ENCODE results near the gene CMTR1.

Gene CMTR1

DNA sequence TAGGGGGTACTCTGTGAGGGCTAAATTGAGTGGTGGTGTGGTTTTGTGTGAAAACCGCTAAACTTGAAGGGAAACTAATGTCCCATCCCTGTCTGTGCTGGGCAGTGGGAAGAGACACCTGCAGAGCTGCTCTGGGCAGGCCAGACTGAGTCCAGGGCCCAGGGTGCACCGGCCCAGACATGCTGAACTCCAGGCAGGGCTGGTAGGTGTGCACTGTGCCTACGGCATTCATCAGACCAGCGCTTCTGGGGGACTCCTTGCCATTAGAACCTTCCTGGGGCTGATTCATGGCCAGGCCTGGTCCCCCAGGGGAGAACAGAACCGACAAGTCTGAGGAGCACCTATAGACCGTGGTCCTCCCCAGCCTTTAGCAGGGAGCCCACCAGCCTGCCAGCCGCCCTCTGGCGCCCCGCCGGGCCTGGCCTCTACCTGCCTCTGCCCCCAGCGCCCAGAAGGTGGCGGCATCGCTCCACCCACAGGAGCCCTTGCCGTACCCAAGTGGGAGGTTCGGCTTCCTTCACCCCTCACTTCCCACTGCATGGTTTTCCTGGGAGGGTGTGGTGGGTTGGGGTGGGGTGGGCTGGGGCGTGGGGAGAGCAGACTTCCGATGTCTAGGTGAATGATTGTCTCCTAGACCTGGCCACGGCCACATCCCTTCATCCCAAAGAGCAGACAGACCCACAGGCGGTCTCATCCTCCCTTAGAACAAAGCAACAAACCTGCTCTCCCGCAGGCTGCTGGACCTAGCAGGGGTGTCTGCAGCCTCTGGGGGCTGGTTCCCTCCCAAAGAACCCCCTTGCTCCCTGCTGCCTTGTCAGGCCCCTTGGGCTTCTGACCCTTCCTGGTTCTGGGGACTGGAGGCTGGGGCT, 51.1 kb downstream of the CMTR1 start:
- Histone ChIP-seq H3K27ac (ENCODE audit: low read depth in 2 of 2, low read length in 2 of 2) (no peak overlapping the region), H3K36me3 (ENCODE audit: control insufficient read depth in 2 of 2, insufficient read depth in 2 of 2, low read length in 2 of 2) (peaks cover 17 to 37% of the 10 kb centered on the region in 2 donors), H3K9ac (ENCODE audit: low read depth in 1 of 2, low read length in 2 of 2) (no peak overlapping the region), H3K4me1 (ENCODE audit: control insufficient read depth in 2 of 2, insufficient read depth in 2 of 2, low read length in 2 of 2) (no peaks in the 10 kb centered on the region), H3K4me3 (ENCODE audit: low read length in 2 of 2) (no peak overlapping the region), H3K9me3 (ENCODE audit: control insufficient read depth in 2 of 2, low read length in 2 of 2) (no peaks in the 10 kb centered on the region), H3K27me3 (ENCODE audit: control insufficient read depth in 2 of 2, insufficient read depth in 2 of 2, low read length in 2 of 2) (no peaks in the 10 kb centered on the region)

DNA sequence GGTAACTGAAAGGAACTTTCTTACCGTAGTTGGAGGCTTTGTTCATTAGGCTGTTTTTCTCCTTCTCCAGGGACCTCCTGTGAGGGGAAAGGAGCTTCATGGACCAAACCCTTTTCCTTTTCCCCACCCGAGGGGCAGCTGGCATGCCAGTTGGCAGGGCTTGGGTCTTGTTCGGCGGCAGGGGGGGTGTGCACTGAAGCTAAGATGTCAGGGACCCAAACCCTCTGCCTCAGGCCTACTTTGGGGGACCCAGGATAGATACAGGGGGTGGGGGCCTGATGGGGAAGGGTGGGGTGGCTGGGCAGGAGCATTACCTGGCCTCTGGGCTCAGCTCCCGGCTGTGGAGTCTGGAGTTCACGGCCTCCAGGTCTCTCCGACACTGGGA, 51.8 kb downstream of the CMTR1 start:
- no peak overlapping the region for H3K9ac ChIP-seq (ENCODE audit: low read depth in 1 of 2, low read length in 2 of 2)
- no peak overlapping the region for H3K27ac ChIP-seq (ENCODE audit: low read depth in 2 of 2, low read length in 2 of 2)
- peaks cover 11 to 32% of the 10 kb centered on the region in 2 donors for H3K36me3 ChIP-seq (ENCODE audit: control insufficient read depth in 2 of 2, insufficient read depth in 2 of 2, low read length in 2 of 2)
- H3K27me3 ChIP-seq (ENCODE audit: control insufficient read depth in 2 of 2, insufficient read depth in 2 of 2, low read length in 2 of 2), result no peaks in the 10 kb centered on the region
- no peaks in the 10 kb centered on the region for H3K4me1 ChIP-seq (ENCODE audit: control insufficient read depth in 2 of 2, insufficient read depth in 2 of 2, low read length in 2 of 2)
- H3K9me3 ChIP-seq (ENCODE audit: control insufficient read depth in 2 of 2, low read length in 2 of 2), result no peaks in the 10 kb centered on the region
- H3K4me3 ChIP-seq (ENCODE audit: low read length in 2 of 2), result no peak overlapping the region

DNA sequence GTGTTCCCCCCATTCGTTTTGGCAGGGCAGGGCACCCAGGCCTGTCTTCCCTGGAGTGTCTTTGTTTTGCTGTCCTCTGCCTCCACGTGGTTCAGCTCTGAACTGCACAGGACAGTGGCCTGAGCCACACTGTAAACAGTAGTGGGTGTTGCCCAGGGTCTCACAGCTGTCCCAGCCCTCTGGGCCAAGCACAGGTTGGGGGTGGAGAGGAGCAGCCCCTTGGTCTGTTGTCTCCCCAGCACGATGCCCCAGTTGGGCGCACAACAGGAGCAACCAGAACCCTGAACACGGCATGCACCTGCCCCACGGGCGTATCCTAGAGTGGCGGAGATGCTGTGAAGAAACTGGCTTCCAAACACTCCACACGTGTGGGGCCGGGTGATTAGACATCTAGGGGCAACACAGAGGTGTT, 52.3 kb downstream of the CMTR1 start:
- Histone ChIP-seq H3K9me3 (ENCODE audit: control insufficient read depth in 2 of 2, low read length in 2 of 2) (no peaks in the 10 kb centered on the region), H3K9ac (ENCODE audit: low read depth in 1 of 2, low read length in 2 of 2) (no peak overlapping the region), H3K36me3 (ENCODE audit: control insufficient read depth in 2 of 2, insufficient read depth in 2 of 2, low read length in 2 of 2) (peaks cover 7 to 27% of the 10 kb centered on the region in 2 donors), H3K27me3 (ENCODE audit: control insufficient read depth in 2 of 2, insufficient read depth in 2 of 2, low read length in 2 of 2) (no peaks in the 10 kb centered on the region), H3K27ac (ENCODE audit: low read depth in 2 of 2, low read length in 2 of 2) (no peak overlapping the region), H3K4me1 (ENCODE audit: control insufficient read depth in 2 of 2, insufficient read depth in 2 of 2, low read length in 2 of 2) (no peaks in the 10 kb centered on the region), H3K4me3 (ENCODE audit: low read length in 2 of 2) (no peak overlapping the region)

DNA sequence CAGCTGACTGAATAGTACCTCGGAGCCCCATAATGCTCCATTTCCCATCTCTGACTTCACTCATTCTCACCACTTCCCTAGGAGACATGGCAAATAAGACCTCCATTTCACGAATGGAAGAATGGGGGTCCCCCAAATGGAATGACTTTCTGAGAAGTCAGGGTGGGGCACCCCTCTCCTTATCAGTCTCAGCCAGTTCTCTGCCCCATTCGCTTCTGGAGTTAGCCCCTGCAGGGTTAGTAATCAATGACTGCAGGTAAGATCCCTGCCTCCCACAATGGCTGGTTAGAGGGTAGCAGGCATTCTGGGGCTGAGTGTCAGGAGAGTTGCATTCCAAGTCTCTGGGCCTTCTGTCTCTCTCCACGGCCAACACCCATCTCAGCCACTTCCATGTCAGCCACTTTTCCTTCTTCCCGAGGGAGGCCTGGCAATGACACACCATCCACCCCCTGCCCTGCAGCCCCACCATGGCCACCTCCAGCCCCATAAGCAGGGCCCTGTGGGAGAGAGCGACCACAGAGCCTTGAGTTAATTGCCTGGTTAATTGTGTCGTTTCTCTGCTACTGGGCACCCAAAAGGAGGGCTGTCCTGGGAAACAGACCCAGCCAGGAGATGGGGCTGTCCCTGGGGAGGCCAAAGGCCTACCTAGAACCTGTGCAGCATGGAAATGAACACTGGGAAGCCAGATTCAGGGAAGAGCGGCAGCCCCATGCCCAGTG, 53.3 kb downstream of the CMTR1 start:
- Histone ChIP-seq H3K4me3 (ENCODE audit: low read length in 2 of 2) (no peak overlapping the region), H3K27ac (ENCODE audit: low read depth in 2 of 2, low read length in 2 of 2) (no peak overlapping the region), H3K9ac (ENCODE audit: low read depth in 1 of 2, low read length in 2 of 2) (no peak overlapping the region), H3K36me3 (ENCODE audit: control insufficient read depth in 2 of 2, insufficient read depth in 2 of 2, low read length in 2 of 2) (peaks cover 6 to 19% of the 10 kb centered on the region in 2 donors), H3K9me3 (ENCODE audit: control insufficient read depth in 2 of 2, low read length in 2 of 2) (no peaks in the 10 kb centered on the region), H3K27me3 (ENCODE audit: control insufficient read depth in 2 of 2, insufficient read depth in 2 of 2, low read length in 2 of 2) (no peaks in the 10 kb centered on the region), H3K4me1 (ENCODE audit: control insufficient read depth in 2 of 2, insufficient read depth in 2 of 2, low read length in 2 of 2) (no peaks in the 10 kb centered on the region)

DNA sequence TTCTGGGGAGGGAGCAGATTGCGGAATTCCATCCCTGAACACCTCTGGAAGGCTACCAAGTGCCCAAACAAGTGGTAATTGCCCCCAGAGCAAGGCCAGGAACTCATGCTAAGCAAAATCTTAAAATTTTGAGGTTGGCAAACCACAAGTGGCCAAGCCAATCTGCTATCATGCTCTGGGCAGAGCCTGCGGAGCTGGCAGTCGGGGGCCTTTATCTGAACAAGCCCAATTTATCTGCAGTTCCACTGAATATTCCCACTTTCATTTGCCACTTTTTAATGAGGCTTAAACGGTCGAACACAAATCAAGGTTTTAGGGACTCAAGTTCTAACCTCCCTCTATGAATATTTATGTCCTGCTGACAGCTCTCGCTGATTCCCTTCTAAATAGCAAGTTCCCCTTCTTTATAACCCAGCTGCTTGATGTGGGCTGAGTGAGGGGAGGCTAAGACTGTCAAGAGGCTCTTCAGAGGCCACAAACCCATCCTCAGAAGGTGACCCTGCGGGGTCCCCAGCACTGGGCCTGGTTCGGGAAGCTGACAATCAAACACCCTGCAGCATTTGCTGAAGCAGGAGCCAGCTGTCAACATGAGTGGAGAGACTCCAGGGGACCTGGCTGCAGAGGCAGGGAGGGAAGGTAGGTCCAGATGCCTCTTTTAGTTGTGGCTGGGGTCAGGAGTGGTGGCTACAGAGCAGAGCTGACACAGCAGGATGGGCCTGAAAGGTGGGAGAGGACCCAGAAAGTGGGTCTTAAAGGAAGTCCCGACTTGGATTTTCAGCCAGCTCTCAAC, 54.8 kb downstream of the CMTR1 start:
- H3K36me3 ChIP-seq (ENCODE audit: control insufficient read depth in 2 of 2, insufficient read depth in 2 of 2, low read length in 2 of 2), result peaks cover 0 to 10% of the 10 kb centered on the region in 2 donors
- no peaks in the 10 kb centered on the region for H3K4me1 ChIP-seq (ENCODE audit: control insufficient read depth in 2 of 2, insufficient read depth in 2 of 2, low read length in 2 of 2)
- H3K9ac ChIP-seq (ENCODE audit: low read depth in 1 of 2, low read length in 2 of 2), result no peak overlapping the region
- H3K9me3 ChIP-seq (ENCODE audit: control insufficient read depth in 2 of 2, low read length in 2 of 2), result no peaks in the 10 kb centered on the region
- H3K4me3 ChIP-seq (ENCODE audit: low read length in 2 of 2), result no peak overlapping the region
- H3K27ac ChIP-seq (ENCODE audit: low read depth in 2 of 2, low read length in 2 of 2), result no peak overlapping the region
- H3K27me3 ChIP-seq (ENCODE audit: control insufficient read depth in 2 of 2, insufficient read depth in 2 of 2, low read length in 2 of 2), result no peaks in the 10 kb centered on the region

DNA sequence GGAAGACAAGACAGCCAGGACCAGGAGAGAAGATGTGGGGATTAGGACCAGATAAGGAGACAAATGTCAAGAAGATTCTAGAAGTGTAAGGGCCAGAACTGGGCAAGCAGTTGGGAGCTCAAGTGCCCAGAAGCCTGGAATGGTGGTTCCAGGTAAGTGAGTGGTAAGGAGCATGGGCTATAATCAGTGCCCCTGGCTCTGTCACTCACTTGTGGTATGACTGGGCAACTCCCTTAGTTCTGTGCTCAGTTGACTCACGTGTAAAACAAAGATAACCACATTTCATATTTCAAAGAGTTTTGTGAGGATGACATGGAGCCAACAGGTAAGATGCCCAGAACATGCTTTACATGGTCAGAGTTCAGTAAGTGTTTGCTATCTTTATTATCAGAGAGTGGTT, 55.5 kb downstream of the CMTR1 start:
- H3K4me3 ChIP-seq (ENCODE audit: low read length in 2 of 2), result no peak overlapping the region
- peaks cover 0 to 3% of the 10 kb centered on the region in 2 donors for H3K36me3 ChIP-seq (ENCODE audit: control insufficient read depth in 2 of 2, insufficient read depth in 2 of 2, low read length in 2 of 2)
- H3K27me3 ChIP-seq (ENCODE audit: control insufficient read depth in 2 of 2, insufficient read depth in 2 of 2, low read length in 2 of 2), result no peaks in the 10 kb centered on the region
- no peak overlapping the region for H3K9ac ChIP-seq (ENCODE audit: low read depth in 1 of 2, low read length in 2 of 2)
- no peaks in the 10 kb centered on the region for H3K4me1 ChIP-seq (ENCODE audit: control insufficient read depth in 2 of 2, insufficient read depth in 2 of 2, low read length in 2 of 2)
- no peak overlapping the region for H3K27ac ChIP-seq (ENCODE audit: low read depth in 2 of 2, low read length in 2 of 2)
- H3K9me3 ChIP-seq (ENCODE audit: control insufficient read depth in 2 of 2, low read length in 2 of 2), result no peaks in the 10 kb centered on the region

DNA sequence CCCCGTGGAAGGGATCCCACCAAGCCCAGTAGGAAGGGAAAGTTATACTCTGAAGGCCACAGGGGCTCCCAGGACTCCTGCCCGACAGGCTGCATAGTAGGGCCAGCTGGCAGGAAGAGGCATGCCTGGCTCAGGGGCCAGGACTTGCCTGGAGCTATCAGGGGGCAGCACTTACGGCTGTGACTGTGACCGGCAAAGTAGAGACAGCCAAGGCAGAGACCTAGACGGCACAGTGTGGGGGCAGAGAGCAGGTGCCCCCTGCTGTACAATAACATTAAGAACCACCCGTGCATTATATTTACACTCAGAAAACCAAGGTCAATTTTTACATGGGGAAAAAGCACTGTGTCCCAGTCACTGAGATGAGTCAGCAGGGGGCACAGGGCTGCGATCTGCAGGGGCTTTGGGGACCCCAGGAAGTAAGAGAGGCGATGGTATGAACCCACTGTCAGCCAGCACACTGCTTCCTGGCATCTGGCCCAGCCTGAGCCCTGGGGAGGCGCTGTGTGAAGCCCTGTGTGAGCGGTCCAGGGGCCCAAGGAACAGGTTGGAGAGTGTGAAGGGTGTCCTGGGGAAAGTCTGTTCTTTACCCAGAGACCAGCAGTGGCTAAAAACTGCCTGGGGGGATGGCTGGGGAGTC, 56.8 kb downstream of the CMTR1 start:
- no peaks in the 10 kb centered on the region for H3K9me3 ChIP-seq (ENCODE audit: control insufficient read depth in 2 of 2, low read length in 2 of 2)
- H3K9ac ChIP-seq (ENCODE audit: low read depth in 1 of 2, low read length in 2 of 2), result no peak overlapping the region
- no peaks in the 10 kb centered on the region for H3K27me3 ChIP-seq (ENCODE audit: control insufficient read depth in 2 of 2, insufficient read depth in 2 of 2, low read length in 2 of 2)
- H3K36me3 ChIP-seq (ENCODE audit: control insufficient read depth in 2 of 2, insufficient read depth in 2 of 2, low read length in 2 of 2), result no peaks in the 10 kb centered on the region
- no peak overlapping the region for H3K4me3 ChIP-seq (ENCODE audit: low read length in 2 of 2)
- no peak overlapping the region for H3K27ac ChIP-seq (ENCODE audit: low read depth in 2 of 2, low read length in 2 of 2)
- no peaks in the 10 kb centered on the region for H3K4me1 ChIP-seq (ENCODE audit: control insufficient read depth in 2 of 2, insufficient read depth in 2 of 2, low read length in 2 of 2)

DNA sequence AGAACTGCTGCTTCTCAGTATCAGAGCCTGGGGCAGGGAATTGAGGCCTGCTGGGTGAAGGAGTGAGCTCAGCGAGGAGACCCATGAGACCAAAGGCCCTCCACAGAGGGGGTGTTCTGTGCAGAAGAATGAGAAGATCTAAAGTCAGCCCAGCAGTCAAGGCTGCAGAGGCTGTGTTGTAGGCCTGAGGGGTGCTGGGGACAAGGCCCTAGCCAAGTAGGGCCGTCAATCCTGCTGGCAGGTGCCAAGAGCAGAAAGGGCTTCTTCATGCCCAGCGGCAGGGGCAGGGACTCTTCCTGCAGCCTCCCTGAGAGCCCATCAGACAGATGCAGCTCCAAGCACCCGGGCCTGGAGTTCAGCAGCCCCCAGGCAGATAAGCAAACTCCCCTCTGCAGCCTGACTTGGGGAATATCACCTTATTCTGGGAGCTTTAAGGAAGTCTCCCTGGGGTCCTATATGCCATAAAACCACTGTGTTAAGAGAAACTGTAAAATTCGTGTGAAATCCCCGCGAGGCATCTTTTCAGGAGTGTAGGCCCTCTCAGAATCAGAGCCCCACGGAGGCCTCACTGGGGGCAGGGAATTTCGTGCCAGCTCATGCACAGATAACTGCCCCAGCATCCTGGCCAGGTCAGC, 57.6 kb downstream of the CMTR1 start:
- Histone ChIP-seq H3K36me3 (ENCODE audit: control insufficient read depth in 2 of 2, insufficient read depth in 2 of 2, low read length in 2 of 2) (no peaks in the 10 kb centered on the region), H3K27ac (ENCODE audit: low read depth in 2 of 2, low read length in 2 of 2) (no peak overlapping the region), H3K9ac (ENCODE audit: low read depth in 1 of 2, low read length in 2 of 2) (no peak overlapping the region), H3K9me3 (ENCODE audit: control insufficient read depth in 2 of 2, low read length in 2 of 2) (no peaks in the 10 kb centered on the region), H3K4me3 (ENCODE audit: low read length in 2 of 2) (no peak overlapping the region), H3K4me1 (ENCODE audit: control insufficient read depth in 2 of 2, insufficient read depth in 2 of 2, low read length in 2 of 2) (no peaks in the 10 kb centered on the region), H3K27me3 (ENCODE audit: control insufficient read depth in 2 of 2, insufficient read depth in 2 of 2, low read length in 2 of 2) (no peaks in the 10 kb centered on the region)

DNA sequence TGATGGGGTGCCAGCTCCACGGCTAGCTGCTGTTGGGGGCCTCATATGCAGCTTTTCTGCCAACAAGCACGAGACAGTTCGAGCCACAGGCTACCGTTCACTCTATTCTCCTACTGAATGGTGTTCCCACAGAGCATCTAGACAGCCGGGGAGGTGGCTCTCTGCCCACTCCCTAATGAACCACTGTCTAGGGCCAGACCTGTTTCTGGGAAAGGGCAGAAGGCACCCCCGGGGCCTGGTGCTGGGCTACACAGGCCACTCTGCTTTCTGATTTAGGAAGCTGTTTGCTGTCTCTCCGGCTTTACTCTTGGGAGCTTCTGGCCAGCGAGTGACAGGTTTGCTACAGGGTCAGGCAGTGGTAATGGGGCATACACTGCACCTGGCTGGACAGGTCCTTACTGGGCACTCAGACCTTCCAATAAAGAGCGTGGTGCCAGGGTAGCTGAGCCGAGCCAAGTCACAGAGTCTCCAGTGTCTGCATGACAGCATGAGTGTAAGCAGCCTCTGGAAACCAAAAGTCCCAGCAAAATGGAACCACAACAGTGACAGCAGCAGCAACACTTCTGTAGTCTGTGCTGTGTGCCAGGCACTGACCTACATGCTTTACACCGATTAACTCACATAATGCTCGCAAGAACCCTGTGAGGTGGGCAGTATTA, 58.3 kb downstream of the CMTR1 start:
- H3K27ac ChIP-seq (ENCODE audit: low read depth in 2 of 2, low read length in 2 of 2), result no peak overlapping the region
- no peaks in the 10 kb centered on the region for H3K9me3 ChIP-seq (ENCODE audit: control insufficient read depth in 2 of 2, low read length in 2 of 2)
- no peak overlapping the region for H3K4me3 ChIP-seq (ENCODE audit: low read length in 2 of 2)
- no peaks in the 10 kb centered on the region for H3K4me1 ChIP-seq (ENCODE audit: control insufficient read depth in 2 of 2, insufficient read depth in 2 of 2, low read length in 2 of 2)
- H3K36me3 ChIP-seq (ENCODE audit: control insufficient read depth in 2 of 2, insufficient read depth in 2 of 2, low read length in 2 of 2), result no peaks in the 10 kb centered on the region
- H3K9ac ChIP-seq (ENCODE audit: low read depth in 1 of 2, low read length in 2 of 2), result no peak overlapping the region
- H3K27me3 ChIP-seq (ENCODE audit: control insufficient read depth in 2 of 2, insufficient read depth in 2 of 2, low read length in 2 of 2), result no peaks in the 10 kb centered on the region
